ENCODE results near the gene APOBEC3C.

GRCh38 chr22:39012533-39013511, 1.2 kb upstream of the APOBEC3C start:
- TF ChIP-seq POLR2A (IDR thresholded peaks at IDR 0.05) (no peak), CTCF (IDR thresholded peaks at IDR 0.05) (no peak)
